GM18499 (cell line): Measurements from ENCODE around the gene DZANK1.
"Not testable (repeated sequence)": the region's sequence is repeated elsewhere in the genome, so short reads cannot be mapped to it uniquely, and the experiment has no call there.

Experiments used
- ATAC-seq: cut with Tn5 transposase; IDR thresholded peaks from one replicate; pipeline ENCODE4 v1.9.1; 2021; ENCODE audit warnings: moderate number of reproducible peaks; ENCODE audit not compliant: insufficient read depth, unreplicated experiment

Gene DZANK1

GRCh38 chr20:18390201-18390600, 76.6 kb downstream of the DZANK1 start:
- ATAC-seq = no peak

DNA sequence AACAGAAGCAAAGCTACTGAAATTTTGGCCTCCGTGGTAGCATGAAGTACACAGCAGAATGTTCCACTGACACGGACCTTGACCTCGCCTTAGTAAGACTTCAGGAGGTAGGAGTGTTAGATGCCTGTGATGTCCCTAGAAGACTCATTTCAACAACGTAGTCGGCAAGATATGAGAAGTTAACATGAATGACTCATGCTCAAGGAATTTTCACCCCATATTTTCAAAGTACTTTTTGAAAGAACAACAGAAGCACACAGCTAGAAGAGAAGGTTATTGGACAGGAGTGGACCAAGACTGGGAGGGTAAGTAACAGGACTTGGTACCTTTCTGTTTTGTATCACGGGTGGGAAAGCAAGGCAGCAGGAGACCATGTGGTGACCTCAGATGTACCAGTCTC, 78.0 kb downstream of the DZANK1 start:
- ATAC-seq = no peak

GRCh38 chr20:18380908-18381529, 85.8 kb downstream of the DZANK1 start:
- ATAC-seq = no peak

DNA sequence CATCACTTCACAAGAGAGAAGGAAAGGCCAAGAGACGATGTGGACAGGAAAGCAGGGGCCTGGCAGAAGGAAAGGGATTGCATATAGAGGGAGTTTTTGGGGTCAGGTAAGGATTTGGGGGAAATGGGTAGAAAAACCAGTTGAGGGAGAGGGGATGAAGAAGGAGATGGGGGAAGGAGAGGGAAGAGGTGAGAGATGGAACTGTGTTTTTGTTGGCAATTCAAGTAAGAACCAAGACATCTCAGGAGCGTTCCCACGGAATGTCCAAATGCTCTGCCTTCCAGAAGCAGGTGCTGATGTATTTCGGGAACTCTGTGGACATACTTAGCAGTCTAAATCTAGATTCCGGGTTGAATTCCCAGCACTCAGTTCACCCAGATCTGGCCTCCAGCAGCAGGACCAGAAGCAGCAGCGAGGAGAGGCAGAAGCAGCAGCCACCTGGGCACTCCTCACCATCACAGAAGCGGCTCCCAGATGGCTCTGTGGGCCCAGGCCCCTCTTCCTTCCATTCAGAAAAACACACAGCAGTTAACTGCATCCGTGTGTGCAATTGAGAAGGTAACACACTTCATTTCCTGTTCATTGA, 88.8 kb downstream of the DZANK1 start:
- ATAC-seq = no peak

- not testable (repeated sequence) for ATAC-seq
These were observed 91.3 kb downstream of the DZANK1 start for GRCh38 chr20:18375551-18375950.

DNA sequence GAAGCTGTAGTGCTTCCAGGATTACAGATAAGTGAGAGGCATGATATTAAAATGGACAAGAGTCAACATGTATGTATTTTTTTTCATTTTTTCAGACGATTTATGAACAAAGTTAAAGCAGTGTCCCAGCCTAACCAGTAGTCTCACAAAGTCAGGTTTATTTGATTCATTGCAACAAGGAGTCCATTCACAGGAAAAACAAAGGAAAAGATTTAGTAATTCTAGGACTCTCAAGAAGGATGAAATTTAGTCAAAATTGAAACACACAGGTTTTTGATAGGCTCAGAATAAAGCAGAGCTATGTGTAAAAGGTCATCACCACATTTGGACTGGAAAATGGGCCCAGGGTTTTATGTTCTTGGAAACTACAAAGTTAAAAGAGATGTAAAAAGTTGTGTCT, 94.5 kb downstream of the DZANK1 start:
- no peak for ATAC-seq

GRCh38 chr20:18364768-18365167, 102.1 kb downstream of the DZANK1 start:
- no peak for ATAC-seq

GRCh38 chr20:18363708-18364107, 103.1 kb downstream of the DZANK1 start:
- ATAC-seq = no peak

DNA sequence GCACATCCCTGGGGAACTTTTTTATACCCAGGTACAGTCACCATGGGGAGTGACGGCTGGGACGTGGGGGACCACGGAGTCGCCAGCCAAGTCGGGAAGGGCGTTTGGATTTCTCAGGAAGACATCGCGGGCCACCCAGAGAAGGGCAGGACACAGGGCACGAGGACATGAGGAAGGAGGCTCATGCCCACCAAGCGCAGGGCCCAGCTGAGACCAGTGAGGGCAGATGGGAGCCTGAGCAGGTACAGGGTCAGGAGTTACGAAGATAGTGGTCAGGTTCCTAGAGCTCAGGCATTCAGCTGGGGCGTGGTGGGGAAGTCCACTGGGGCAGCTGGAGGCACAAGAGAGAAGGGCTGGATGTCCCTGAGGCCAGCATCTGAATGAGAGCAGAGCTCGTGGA, 103.9 kb downstream of the DZANK1 start:
- no peak for ATAC-seq

DNA sequence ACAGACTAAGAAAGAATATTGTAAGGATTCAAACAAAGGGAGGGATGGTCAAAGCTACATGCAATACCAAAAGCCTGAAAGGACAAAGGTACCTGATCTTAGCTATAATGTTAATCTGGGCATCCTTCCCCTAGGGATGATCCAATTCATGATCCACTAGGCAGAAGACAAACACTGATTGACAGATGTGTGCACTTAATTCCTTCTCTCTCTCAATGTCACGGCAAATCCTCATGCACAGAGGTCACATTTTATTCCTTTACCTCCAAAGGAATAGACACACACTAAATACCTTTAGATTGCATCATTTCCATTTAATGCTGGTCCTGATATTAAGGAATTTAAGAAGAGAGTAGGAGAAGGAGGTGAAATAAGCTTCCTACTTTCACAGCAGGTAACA, 105.2 kb downstream of the DZANK1 start:
- no peak for ATAC-seq

DNA sequence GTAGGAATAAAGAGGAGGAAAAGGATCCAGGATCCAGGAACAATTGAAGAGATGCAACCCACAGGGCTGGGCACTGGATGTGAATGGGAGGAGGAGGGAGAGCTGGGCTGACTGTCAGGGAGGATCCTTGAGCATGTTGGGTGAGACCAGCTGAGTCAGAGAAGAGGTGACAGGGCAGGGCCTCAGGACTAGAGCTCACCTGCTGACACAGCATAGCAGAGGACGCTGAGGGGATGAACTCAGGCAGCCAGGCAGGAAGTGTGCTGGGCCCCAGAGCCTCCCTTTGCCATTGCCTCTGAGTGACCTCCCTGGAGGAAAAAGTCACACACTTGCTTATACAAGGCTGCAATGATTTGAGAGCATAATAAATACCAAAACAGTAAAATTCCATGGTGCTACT, 106.2 kb downstream of the DZANK1 start:
- no peak for ATAC-seq

GRCh38 chr20:18359854-18360253, 107.0 kb downstream of the DZANK1 start:
- no peak for ATAC-seq

DNA sequence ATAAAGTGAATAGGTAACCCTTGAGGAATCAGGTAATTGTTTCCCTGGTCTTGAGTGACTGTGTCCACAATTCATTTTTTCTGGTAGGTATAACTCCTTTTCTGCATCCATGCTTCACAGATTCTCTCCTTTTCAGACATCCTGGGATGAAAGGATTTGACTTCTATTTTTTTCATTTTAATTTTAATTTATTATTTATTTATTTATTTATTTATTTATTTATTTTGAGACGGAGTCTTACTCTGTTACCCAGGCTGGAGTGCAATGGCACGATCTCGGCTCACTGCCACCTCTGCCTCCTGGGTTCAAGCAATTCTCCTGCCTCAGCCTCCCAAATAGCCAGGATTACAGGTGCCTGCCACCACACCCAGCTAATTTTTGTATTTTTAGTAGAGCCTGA, 117.1 kb downstream of the DZANK1 start:
- ATAC-seq = not testable (repeated sequence)
